ENCODE measurements around the gene FBXO42. TPM values are rescaled to one million over a fixed set of nuclear protein-coding genes. Genes with fewer than 3 reads are reported as not detected.
"Not testable (repeated sequence)": the region's sequence is repeated elsewhere in the genome, so short reads cannot be mapped to it uniquely, and the experiment has no call there.

FBXO42 gene
- total RNA-seq, 2 experiments from 2014 or later: 16.5 to 17.2 TPM

GRCh38 chr1:16343276-16343675 lies 9.0 kb downstream of the FBXO42 start:
- POLR2A ChIA-PET, CTCF ChIA-PET: not testable (repeated sequence)

GRCh38 chr1:16342331-16343062 lies 9.8 kb downstream of the FBXO42 start:
- POLR2A ChIA-PET: no interaction called here
- CTCF ChIA-PET: no interaction called here

- CTCF ChIA-PET: no interaction called here
- POLR2A ChIA-PET: no interaction called here
Observed at GRCh38 chr1:16340673-16341072, 11.6 kb downstream of the FBXO42 start.

GRCh38 chr1:16338961-16339360 lies 13.3 kb downstream of the FBXO42 start:
- ChIA-PET POLR2A (no interaction called here), CTCF (no interaction called here)

GRCh38 chr1:16334655-16335340 lies 17.5 kb downstream of the FBXO42 start:
- POLR2A ChIA-PET: no interaction called here
- CTCF ChIA-PET: interaction anchor here (0.6 to 0.7 kb wide), 2 partner anchors 29 to 326 kb away, joined by 3 read pairs; no protein-coding TSS in a partner anchor

GRCh38 chr1:16326833-16327404 lies 25.4 kb downstream of the FBXO42 start:
- ChIA-PET CTCF (interaction anchor here (0.6 kb wide), 1 partner anchor 771 kb away, joined by 4 read pairs; no protein-coding TSS in a partner anchor), POLR2A (interaction anchor here (0.6 kb wide), 1 partner anchor 51 kb away, joined by 4 read pairs; no protein-coding TSS in a partner anchor)

- ChIA-PET POLR2A (no interaction called here), CTCF (interaction anchor here (1.0 kb wide), 1 partner anchor 244 kb away, joined by 3 read pairs; no protein-coding TSS in a partner anchor)
Observed at GRCh38 chr1:16324456-16324890, 27.8 kb downstream of the FBXO42 start.

GRCh38 chr1:16321176-16321867 lies 31.0 kb downstream of the FBXO42 start:
- POLR2A ChIA-PET: no interaction called here
- CTCF ChIA-PET: no interaction called here

- ChIA-PET CTCF (no interaction called here), POLR2A (interaction anchor here (0.6 kb wide), 1 partner anchor 41 kb away, joined by 3 read pairs; no protein-coding TSS in a partner anchor)
Observed at GRCh38 chr1:16318555-16318954, 33.7 kb downstream of the FBXO42 start.

- CTCF ChIA-PET: interaction anchor here (0.7 kb wide), 1 partner anchor 20 kb away, joined by 3 read pairs; no protein-coding TSS in a partner anchor
- POLR2A ChIA-PET: interaction anchor here (0.6 kb wide), 1 partner anchor 601 kb away, joined by 4 read pairs; no protein-coding TSS in a partner anchor
Observed at GRCh38 chr1:16315437-16315836, 36.8 kb downstream of the FBXO42 start.

- ChIA-PET POLR2A (interaction anchor here (0.6 kb wide), 1 partner anchor 69 kb away, joined by 3 read pairs; no protein-coding TSS in a partner anchor), CTCF (no interaction called here)
Observed at GRCh38 chr1:16307222-16307621, 45.1 kb downstream of the FBXO42 start.

GRCh38 chr1:16302709-16303627 lies 49.3 kb downstream of the FBXO42 start:
- ChIA-PET CTCF (interaction anchor here (0.6 kb wide), 1 partner anchor 59 kb away, joined by 3 read pairs; no protein-coding TSS in a partner anchor), POLR2A (no interaction called here)

- POLR2A ChIA-PET: no interaction called here
- CTCF ChIA-PET: no interaction called here
Observed at GRCh38 chr1:16300436-16300835, 51.8 kb downstream of the FBXO42 start.

GRCh38 chr1:16298653-16299052 lies 53.6 kb downstream of the FBXO42 start:
- POLR2A ChIA-PET: no interaction called here
- CTCF ChIA-PET: no interaction called here

- ChIA-PET POLR2A (interaction anchor here (0.8 kb wide), 1 partner anchor 182 kb away, joined by 6 read pairs; no protein-coding TSS in a partner anchor), CTCF (interaction anchor here (0.7 kb wide), 2 partner anchors 80 to 753 kb away, joined by 3 to 4 read pairs; no protein-coding TSS in a partner anchor)
Observed at GRCh38 chr1:16296643-16297042, 55.6 kb downstream of the FBXO42 start.

GRCh38 chr1:16294219-16295212 lies 57.8 kb downstream of the FBXO42 start:
- CTCF ChIA-PET: interaction anchor here (0.5 to 0.6 kb wide), 2 partner anchors 20 to 48 kb away, joined by 3 read pairs; no protein-coding TSS in a partner anchor
- POLR2A ChIA-PET: no interaction called here

GRCh38 chr1:16293538-16293937 lies 58.7 kb downstream of the FBXO42 start:
- CTCF ChIA-PET: no interaction called here
- POLR2A ChIA-PET: no interaction called here
